ENCODE measurements around the gene SLC17A9.

The SLC17A9 gene

GRCh38 chr20:62982124-62983075 is 29.9 kb downstream of the SLC17A9 start:
- no peak for TF ChIP-seq CTCF (IDR thresholded peaks at IDR 0.05; ENCODE audit: insufficient read depth, low read depth, low read length, missing control alignments)
- DNase-seq (ENCODE audit: low read depth) = no peak
- H3K4me3 ChIP-seq (ENCODE audit: low read length) = no peak overlapping the region

- no peak for TF ChIP-seq CTCF (IDR thresholded peaks at IDR 0.05; ENCODE audit: insufficient read depth, low read depth, low read length, missing control alignments)
- DNase-seq (ENCODE audit: low read depth) = no peak
- no peak overlapping the region for H3K4me3 ChIP-seq (ENCODE audit: low read length)
These were observed 30.7 kb downstream of the SLC17A9 start for GRCh38 chr20:62983210-62983609.

GRCh38 chr20:62984666-62985443 is 32.3 kb downstream of the SLC17A9 start:
- TF ChIP-seq CTCF (IDR thresholded peaks at IDR 0.05; ENCODE audit: insufficient read depth, low read depth, low read length, missing control alignments) = no peak
- DNase-seq (ENCODE audit: low read depth) = no peak
- H3K4me3 ChIP-seq (ENCODE audit: low read length) = no peak overlapping the region

- TF ChIP-seq CTCF (IDR thresholded peaks at IDR 0.05; ENCODE audit: insufficient read depth, low read depth, low read length, missing control alignments) = no peak
- no peak for DNase-seq (ENCODE audit: low read depth)
These were observed 32.9 kb downstream of the SLC17A9 start for GRCh38 chr20:62985444-62985778.

GRCh38 chr20:62986257-62986800 is 33.8 kb downstream of the SLC17A9 start:
- no peak for DNase-seq (ENCODE audit: low read depth)
- no peak overlapping the region for H3K4me3 ChIP-seq (ENCODE audit: low read length)
- no peak for TF ChIP-seq CTCF (IDR thresholded peaks at IDR 0.05; ENCODE audit: insufficient read depth, low read depth, low read length, missing control alignments)

More at GRCh38 chr20:62985444-62985778, 32.9 kb downstream of the SLC17A9 start:
- H3K4me3 ChIP-seq (ENCODE audit: low read length) = no peak overlapping the region

GRCh38 chr20:62987114-62987513 is 34.6 kb downstream of the SLC17A9 start:
- no peak for DNase-seq (ENCODE audit: low read depth)
- TF ChIP-seq CTCF (IDR thresholded peaks at IDR 0.05; ENCODE audit: insufficient read depth, low read depth, low read length, missing control alignments) = no peak
- no peak overlapping the region for H3K4me3 ChIP-seq (ENCODE audit: low read length)
